Lower lobe of right lung (tissue), 2 donors: ENCODE measurements around the gene WDR77. TPM values are rescaled to one million over a fixed set of nuclear protein-coding genes. Genes with fewer than 3 reads are reported as not detected.
A peak's percentile ranks its signal among the peaks of the same experiment; 100 is the strongest.

Experiments used
- ATAC-seq, 2 donors: fragments of 200-7000 bp; cut with Tn5 transposase; one replicate each; pipeline ENCODE4 v1.9.1; 2020 to 2022; ENCODE audit warnings: mild to moderate bottlenecking in 2 of 2, moderate library complexity in 2 of 2
- DNase-seq: peaks from one replicate; pipeline ENCODE4 v3.0.0-alpha.2; 2020
- H3K27ac ChIP-seq: fragments of 200-600 bp; one replicate; pipeline ENCODE4 v1.8.0; 2022
- H3K27me3 ChIP-seq: fragments of 200-600 bp; one replicate; pipeline ENCODE4 v1.8.0; 2022; ENCODE audit warnings: low read depth
- H3K36me3 ChIP-seq: fragments of 200-600 bp; one replicate; pipeline ENCODE4 v1.8.0; 2022; ENCODE audit warnings: mild to moderate bottlenecking
- H3K4me1 ChIP-seq: fragments of 200-600 bp; one replicate; pipeline ENCODE4 v1.8.0; 2022
- H3K4me3 ChIP-seq: fragments of 200-600 bp; one replicate; pipeline ENCODE4 v1.8.0; 2022; ENCODE audit warnings: mild to moderate bottlenecking
- H3K9me3 ChIP-seq: fragments of 200-600 bp; one replicate; pipeline ENCODE4 v1.8.0; 2022
- CTCF ChIP-seq: fragments of 200-600 bp; IDR thresholded peaks from one replicate; pipeline ENCODE4 v1.8.0; 2022; ENCODE audit warnings: antibody characterized with exemption, mild to moderate bottlenecking
- intact Hi-C: fragments of 100-400 bp; cut with DNase I; formaldehyde crosslinking; loops from one replicate; pipeline ENCODE4 v1.11.0; 2022
- total RNA-seq: library from RNA; stranded (reverse); fragmentation: NEBNext Ultra II Directional; extraction: Animal tissue kit (Norgen Biotek cat#: 25700); gene quantifications from one replicate; pipeline ENCODE4 v1.2.1, GENCODE V29; 2021
- donor health status: DM: no; HTN: yes; CAD: no; lungs with severe emphysema.

The WDR77 gene
- total RNA-seq, 1 donor from 2014 or later: 15.1 TPM

- peaks cover 36% of the 10 kb centered on the region for H3K4me1 ChIP-seq
- TF ChIP-seq CTCF: no peak
- H3K36me3 ChIP-seq: peaks cover 12% of the 10 kb centered on the region
- peak overlapping the region; percentile 40 for H3K4me3 ChIP-seq
- H3K27me3 ChIP-seq: no peaks in the 10 kb centered on the region
- no peak for ATAC-seq
- H3K9me3 ChIP-seq: no peaks in the 10 kb centered on the region
- peak overlapping the region; percentile 83 for H3K27ac ChIP-seq
- DNase-seq: no peak
- intact Hi-C loops: no loop called here
Observed at GRCh38 chr1:111476214-111476613, 27.2 kb upstream of the WDR77 start.

- intact Hi-C loops: no loop called here
- H3K36me3 ChIP-seq: peaks cover 12% of the 10 kb centered on the region
- no peak for TF ChIP-seq CTCF
Observed at GRCh38 chr1:111475701-111476100, 26.6 kb upstream of the WDR77 start.

GRCh38 chr1:111474521-111474920 lies 25.5 kb upstream of the WDR77 start:
- H3K4me3 ChIP-seq: peak overlapping the region; percentile 40
- H3K27me3 ChIP-seq: no peaks in the 10 kb centered on the region
- H3K9me3 ChIP-seq: no peaks in the 10 kb centered on the region
- H3K4me1 ChIP-seq: peaks cover 38% of the 10 kb centered on the region
- H3K36me3 ChIP-seq: peaks cover 13% of the 10 kb centered on the region
- H3K27ac ChIP-seq: peak overlapping the region; percentile 83
- DNase-seq: no peak
- ATAC-seq: no peak
- no peak for TF ChIP-seq CTCF
- intact Hi-C loops: no loop called here

More at GRCh38 chr1:111475701-111476100, 26.6 kb upstream of the WDR77 start:
- Histone ChIP-seq H3K4me1 (peaks cover 31% of the 10 kb centered on the region), H3K27me3 (no peaks in the 10 kb centered on the region), H3K4me3 (peak overlapping the region; percentile 40), H3K9me3 (no peaks in the 10 kb centered on the region), H3K27ac (peak overlapping the region; percentile 83)
- no peak for ATAC-seq
- no peak for DNase-seq

- ATAC-seq (no peak), DNase-seq (no peak)
- intact Hi-C loops: no loop called here
- peak overlapping the region; percentile 40 for H3K4me3 ChIP-seq
- no peaks in the 10 kb centered on the region for H3K9me3 ChIP-seq
- no peak for TF ChIP-seq CTCF
- H3K4me1 ChIP-seq: peaks cover 38% of the 10 kb centered on the region
- peaks cover 16% of the 10 kb centered on the region for H3K36me3 ChIP-seq
- no peaks in the 10 kb centered on the region for H3K27me3 ChIP-seq
- H3K27ac ChIP-seq: peak overlapping the region; percentile 83
Observed at GRCh38 chr1:111474106-111474505, 25.1 kb upstream of the WDR77 start.

- Histone ChIP-seq H3K4me3 (no peak overlapping the region), H3K27ac (peak overlapping the region; percentile 42), H3K4me1 (peaks cover 29% of the 10 kb centered on the region), H3K9me3 (no peaks in the 10 kb centered on the region), H3K27me3 (no peaks in the 10 kb centered on the region), H3K36me3 (peaks cover 21% of the 10 kb centered on the region)
- no peak for TF ChIP-seq CTCF
- DNase-seq: no peak
- ATAC-seq: no peak
- intact Hi-C loops: no loop called here
Observed at GRCh38 chr1:111471538-111471937, 22.5 kb upstream of the WDR77 start.

GRCh38 chr1:111471012-111471411 lies 22.0 kb upstream of the WDR77 start:
- intact Hi-C loops: no loop called here
- H3K36me3 ChIP-seq: peaks cover 22% of the 10 kb centered on the region
- ATAC-seq (peak; percentile 89 to 93), DNase-seq (peak; percentile 80)
- H3K27me3 ChIP-seq: no peaks in the 10 kb centered on the region
- peak overlapping the region; percentile 5 for H3K4me3 ChIP-seq
- no peaks in the 10 kb centered on the region for H3K9me3 ChIP-seq
- H3K27ac ChIP-seq: peak overlapping the region; percentile 71
- TF ChIP-seq CTCF: no peak
- H3K4me1 ChIP-seq: peaks cover 24% of the 10 kb centered on the region
